ENCODE results near the gene PCDHB4. TPM values are rescaled to one million over a fixed set of nuclear protein-coding genes. Genes with fewer than 3 reads are reported as not detected.

Gene PCDHB4
- total RNA-seq (5.8 TPM), polyA plus RNA-seq (ENCODE audit: insufficient read depth, low read depth, low replicate concordance) (0.90 TPM)
- long read RNA-seq, donor 1, partial matches to known transcripts, result 0 of 2 reads
- long read RNA-seq, donor 1, other reads (novel, unspliced or antisense), result 0 of 2 reads
- long read RNA-seq, donor 2, partial matches to known transcripts, result 0 of 2 reads
- long read RNA-seq, donor 2, other reads (novel, unspliced or antisense), result 0 of 2 reads
- long read RNA-seq, donor 3, result 0 reads
- long read RNA-seq, donor 4, result 0 reads
- long read RNA-seq, donor 5, result 0 reads
- long read RNA-seq, donor 6, result 0 reads
- long read RNA-seq, donor 7, partial matches to known transcripts, result 0 of 1 reads
- long read RNA-seq, donor 7, other reads (novel, unspliced or antisense), result 0 of 1 reads
- long read RNA-seq, donor 8, partial matches to known transcripts, result 0 of 3 reads
- long read RNA-seq, donor 8, other reads (novel, unspliced or antisense), result 0 of 3 reads
- long read RNA-seq, donor 9, partial matches to known transcripts, result 0 of 1 reads
- long read RNA-seq, donor 9, other reads (novel, unspliced or antisense), result 0 of 1 reads
- long read RNA-seq, donor 10, partial matches to known transcripts, result 0 of 2 reads
- long read RNA-seq, donor 10, other reads (novel, unspliced or antisense), result 0 of 2 reads

- H3K27ac ChIP-seq (ENCODE audit: low read depth in 2 of 2, low read length in 2 of 2), result no peak within 1 kb of the TSS
- intact Hi-C loops (cut with DNase I), result no loop called here
- DNase-seq, result peak in 2 of 5 donors; percentile 0 to 52
- H3K9ac ChIP-seq (ENCODE audit: low read length in 3 of 3), result no peak within 1 kb of the TSS
- no peaks in the 10 kb centered on the region for H3K27me3 ChIP-seq (ENCODE audit: control insufficient read depth, insufficient read depth, low read length)
- H3K4me3 ChIP-seq (ENCODE audit: low read length in 3 of 3), result peak within 1 kb of the TSS; percentile 31 to 61 (median 35)
- H3K9me3 ChIP-seq (ENCODE audit: control insufficient read depth in 2 of 3, insufficient read depth in 1 of 3, low read length in 3 of 3), result peaks cover 0 to 20% (median 6%) of the 10 kb centered on the region in 3 donors
- no peak for FAIRE-seq
- H3K36me3 ChIP-seq (ENCODE audit: control insufficient read depth in 2 of 3, insufficient read depth in 3 of 3, low read length in 3 of 3), result no peaks in the 10 kb centered on the region
- peak; percentile 23 for TF ChIP-seq CTCF (IDR thresholded peaks at IDR 0.05; ENCODE audit: borderline replicate concordance, extremely low read depth, insufficient read depth)
- H3K4me1 ChIP-seq (ENCODE audit: control insufficient read depth in 2 of 3, insufficient read depth in 2 of 3, low read depth in 1 of 3, low read length in 3 of 3), result no peaks in the 10 kb centered on the region
These were observed at the start of gene PCDHB4 for GRCh38 chr5:141121563-141121962. Gene PCDHB4, plus strand, starts transcription at chr5:141121818. Its CDS starts 181 bp downstream, at chr5:141121999.

GRCh38 chr5:141077826-141078225 lies 43.8 kb upstream of the PCDHB4 start:
- FAIRE-seq (no peak), DNase-seq (no peak)
- intact Hi-C loops (cut with DNase I), result no loop called here
- Histone ChIP-seq H3K27me3 (ENCODE audit: control insufficient read depth, insufficient read depth, low read length) (no peaks in the 10 kb centered on the region), H3K27ac (ENCODE audit: low read depth in 2 of 2, low read length in 2 of 2) (no peak overlapping the region), H3K36me3 (ENCODE audit: control insufficient read depth in 2 of 3, insufficient read depth in 3 of 3, low read length in 3 of 3) (no peaks in the 10 kb centered on the region), H3K4me3 (ENCODE audit: low read length in 3 of 3) (peak overlapping the region in 1 of 3 donors; percentile 21), H3K4me1 (ENCODE audit: control insufficient read depth in 2 of 3, insufficient read depth in 2 of 3, low read depth in 1 of 3, low read length in 3 of 3) (no peaks in the 10 kb centered on the region), H3K9ac (ENCODE audit: low read length in 3 of 3) (no peak overlapping the region), H3K9me3 (ENCODE audit: control insufficient read depth in 2 of 3, insufficient read depth in 1 of 3, low read length in 3 of 3) (peaks cover 0 to 3% (median 0%) of the 10 kb centered on the region in 3 donors)
- no peak for TF ChIP-seq CTCF (IDR thresholded peaks at IDR 0.05; ENCODE audit: borderline replicate concordance, extremely low read depth, insufficient read depth)

GRCh38 chr5:141082228-141082627 lies 39.4 kb upstream of the PCDHB4 start:
- H3K4me1 ChIP-seq (ENCODE audit: control insufficient read depth in 2 of 3, insufficient read depth in 2 of 3, low read depth in 1 of 3, low read length in 3 of 3), result no peaks in the 10 kb centered on the region

More at GRCh38 chr5:141082228-141082627, 39.4 kb upstream of the PCDHB4 start:
- Histone ChIP-seq H3K27ac (ENCODE audit: low read depth in 2 of 2, low read length in 2 of 2) (no peak overlapping the region), H3K27me3 (ENCODE audit: control insufficient read depth, insufficient read depth, low read length) (no peaks in the 10 kb centered on the region), H3K36me3 (ENCODE audit: control insufficient read depth in 2 of 3, insufficient read depth in 3 of 3, low read length in 3 of 3) (no peaks in the 10 kb centered on the region), H3K9ac (ENCODE audit: low read length in 3 of 3) (no peak overlapping the region), H3K4me3 (ENCODE audit: low read length in 3 of 3) (no peak overlapping the region), H3K9me3 (ENCODE audit: control insufficient read depth in 2 of 3, insufficient read depth in 1 of 3, low read length in 3 of 3) (peaks cover 0 to 13% (median 1%) of the 10 kb centered on the region in 3 donors)
- intact Hi-C loops (cut with DNase I), result no loop called here
- no peak for TF ChIP-seq CTCF (IDR thresholded peaks at IDR 0.05; ENCODE audit: borderline replicate concordance, extremely low read depth, insufficient read depth)
- FAIRE-seq (no peak), DNase-seq (no peak)

Data from kidney (tissue), 22 donors.